Measurements from ENCODE around the gene TTC7B.

TTC7B gene

GRCh38 chr14:90554341-90554740 lies 261.9 kb downstream of the TTC7B start:
- no peak for DNase-seq

GRCh38 chr14:90553921-90554336 lies 262.3 kb downstream of the TTC7B start:
- no peak for DNase-seq

- DNase-seq: no peak
Observed at GRCh38 chr14:90553298-90553920, 262.8 kb downstream of the TTC7B start.

GRCh38 chr14:90552465-90553297 lies 263.5 kb downstream of the TTC7B start:
- DNase-seq: no peak

- DNase-seq: no peak
Observed at GRCh38 chr14:90551733-90552464, 264.3 kb downstream of the TTC7B start.

- DNase-seq: no peak
Observed at GRCh38 chr14:90551070-90551704, 265.0 kb downstream of the TTC7B start.

GRCh38 chr14:90549794-90550641 lies 266.2 kb downstream of the TTC7B start:
- DNase-seq: no peak

- no peak for DNase-seq
Observed at GRCh38 chr14:90548455-90548854, 267.8 kb downstream of the TTC7B start.

- DNase-seq: no peak
Observed at GRCh38 chr14:90547968-90548367, 268.3 kb downstream of the TTC7B start.

- DNase-seq: no peak
Observed at GRCh38 chr14:90547250-90547649, 269.0 kb downstream of the TTC7B start.

GRCh38 chr14:90546767-90547166 lies 269.5 kb downstream of the TTC7B start:
- no peak for DNase-seq

GRCh38 chr14:90545966-90546751 lies 270.1 kb downstream of the TTC7B start:
- DNase-seq: no peak

- no peak for DNase-seq
Observed at GRCh38 chr14:90545382-90545781, 270.8 kb downstream of the TTC7B start.

GRCh38 chr14:90544971-90545370 lies 271.3 kb downstream of the TTC7B start:
- DNase-seq: no peak

GRCh38 chr14:90544566-90544965 lies 271.7 kb downstream of the TTC7B start:
- DNase-seq: no peak

- no peak for DNase-seq
Observed at GRCh38 chr14:90543876-90544275, 272.4 kb downstream of the TTC7B start.

GRCh38 chr14:90541076-90541634 lies 275.1 kb downstream of the TTC7B start:
- DNase-seq: no peak

- DNase-seq: no peak
Observed at GRCh38 chr14:90540437-90540836, 275.8 kb downstream of the TTC7B start.

GRCh38 chr14:90539996-90540395 lies 276.2 kb downstream of the TTC7B start:
- no peak for DNase-seq

- DNase-seq: no peak
Observed at GRCh38 chr14:90539496-90539775, 276.8 kb downstream of the TTC7B start.
